NCI-H1930 (cell line): Measurements from ENCODE around the gene CYTL1.
"Not testable (repeated sequence)": the region's sequence is repeated elsewhere in the genome, so short reads cannot be mapped to it uniquely, and the experiment has no call there.

Experiments used
- DNase-seq, 2 experiments: peaks; one replicate each; lab custom pipeline; 2025; lab: John Stamatoyannopoulos, UW

Gene CYTL1

GRCh38 chr4:4996935-4997334 is 22.3 kb downstream of the CYTL1 start:
- not testable (repeated sequence) for DNase-seq

- DNase-seq = no peak
These were observed 23.4 kb downstream of the CYTL1 start for GRCh38 chr4:4995908-4996265.

- DNase-seq = peak; percentile 31 to 37
These were observed 24.0 kb downstream of the CYTL1 start for GRCh38 chr4:4995103-4995907.

- no peak for DNase-seq
These were observed 24.8 kb downstream of the CYTL1 start for GRCh38 chr4:4994312-4995097.

- DNase-seq = no peak
These were observed 26.4 kb downstream of the CYTL1 start for GRCh38 chr4:4992833-4993232.

GRCh38 chr4:4991541-4992099 is 27.6 kb downstream of the CYTL1 start:
- DNase-seq = no peak

- no peak for DNase-seq
These were observed 28.3 kb downstream of the CYTL1 start for GRCh38 chr4:4990857-4991540.

GRCh38 chr4:4990329-4990728 is 28.9 kb downstream of the CYTL1 start:
- no peak for DNase-seq

GRCh38 chr4:4989083-4989622 is 30.1 kb downstream of the CYTL1 start:
- DNase-seq = no peak

- no peak for DNase-seq
These were observed 31.6 kb downstream of the CYTL1 start for GRCh38 chr4:4987656-4988055.

GRCh38 chr4:4986841-4987240 is 32.4 kb downstream of the CYTL1 start:
- DNase-seq = no peak

- no peak for DNase-seq
These were observed 33.4 kb downstream of the CYTL1 start for GRCh38 chr4:4985844-4986243.

GRCh38 chr4:4985036-4985435 is 34.2 kb downstream of the CYTL1 start:
- no peak for DNase-seq

- DNase-seq = no peak
These were observed 35.1 kb downstream of the CYTL1 start for GRCh38 chr4:4984186-4984585.

GRCh38 chr4:4981827-4982226 is 37.4 kb downstream of the CYTL1 start:
- DNase-seq = no peak

GRCh38 chr4:4981427-4981826 is 37.8 kb downstream of the CYTL1 start:
- no peak for DNase-seq

- no peak for DNase-seq
These were observed 38.5 kb downstream of the CYTL1 start for GRCh38 chr4:4980621-4981230.

- no peak for DNase-seq
These were observed 39.3 kb downstream of the CYTL1 start for GRCh38 chr4:4979971-4980370.

- no peak for DNase-seq
These were observed 44.5 kb downstream of the CYTL1 start for GRCh38 chr4:4974727-4975126.

GRCh38 chr4:4971796-4972195 is 47.5 kb downstream of the CYTL1 start:
- no peak for DNase-seq

GRCh38 chr4:4969298-4969697 is 50.0 kb downstream of the CYTL1 start:
- DNase-seq = no peak
